Measurements from ENCODE around the gene JMJD4. TPM values are rescaled to one million over a fixed set of nuclear protein-coding genes. Genes with fewer than 3 reads are reported as not detected.

JMJD4 gene
- total RNA-seq, 1 donor from 2014 or later = 20.6 TPM

DNA sequence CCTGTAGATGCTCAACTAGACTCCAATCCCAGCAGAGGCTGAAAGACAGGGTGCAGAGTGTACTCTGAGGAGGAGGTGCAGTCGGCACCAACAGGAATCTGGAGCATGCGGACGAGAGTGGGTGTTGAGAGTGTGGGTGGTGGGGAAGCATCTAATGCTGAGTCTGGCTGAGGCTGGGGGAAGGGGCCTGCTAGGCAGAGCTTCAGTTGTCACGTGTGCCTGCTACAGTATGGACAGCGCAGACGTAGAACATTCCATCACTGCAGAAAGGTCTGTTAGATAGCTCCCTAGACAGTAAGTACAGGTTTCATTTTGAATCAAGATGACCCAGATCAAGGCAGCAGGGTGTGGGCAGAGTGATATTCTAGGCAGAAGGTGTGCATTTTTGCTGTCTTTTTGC, 23.3 kb upstream of the JMJD4 start:
- no peak overlapping the region for H3K4me3 Mint-ChIP-seq
- no peaks in the 10 kb centered on the region for H3K27me3 Mint-ChIP-seq (ENCODE audit: low read depth)
- TF ChIP-seq, protein P1, sequence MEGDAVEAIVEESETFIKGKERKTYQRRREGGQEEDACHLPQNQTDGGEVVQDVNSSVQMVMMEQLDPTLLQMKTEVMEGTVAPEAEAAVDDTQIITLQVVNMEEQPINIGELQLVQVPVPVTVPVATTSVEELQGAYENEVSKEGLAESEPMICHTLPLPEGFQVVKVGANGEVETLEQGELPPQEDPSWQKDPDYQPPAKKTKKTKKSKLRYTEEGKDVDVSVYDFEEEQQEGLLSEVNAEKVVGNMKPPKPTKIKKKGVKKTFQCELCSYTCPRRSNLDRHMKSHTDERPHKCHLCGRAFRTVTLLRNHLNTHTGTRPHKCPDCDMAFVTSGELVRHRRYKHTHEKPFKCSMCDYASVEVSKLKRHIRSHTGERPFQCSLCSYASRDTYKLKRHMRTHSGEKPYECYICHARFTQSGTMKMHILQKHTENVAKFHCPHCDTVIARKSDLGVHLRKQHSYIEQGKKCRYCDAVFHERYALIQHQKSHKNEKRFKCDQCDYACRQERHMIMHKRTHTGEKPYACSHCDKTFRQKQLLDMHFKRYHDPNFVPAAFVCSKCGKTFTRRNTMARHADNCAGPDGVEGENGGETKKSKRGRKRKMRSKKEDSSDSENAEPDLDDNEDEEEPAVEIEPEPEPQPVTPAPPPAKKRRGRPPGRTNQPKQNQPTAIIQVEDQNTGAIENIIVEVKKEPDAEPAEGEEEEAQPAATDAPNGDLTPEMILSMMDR (IDR thresholded peaks at IDR 0.05; ENCODE audit: unreplicated experiment) = no peak
- peak overlapping the region; percentile 82 for H3K27ac Mint-ChIP-seq
- H3K9me3 Mint-ChIP-seq = no peaks in the 10 kb centered on the region
- no peak for DNase-seq (ENCODE audit: low spot score in 2 of 2, unreplicated experiment in 2 of 2)
- H3K4me1 Mint-ChIP-seq = peaks cover 20% of the 10 kb centered on the region
- H3K36me3 Mint-ChIP-seq = peaks cover 9% of the 10 kb centered on the region

DNA sequence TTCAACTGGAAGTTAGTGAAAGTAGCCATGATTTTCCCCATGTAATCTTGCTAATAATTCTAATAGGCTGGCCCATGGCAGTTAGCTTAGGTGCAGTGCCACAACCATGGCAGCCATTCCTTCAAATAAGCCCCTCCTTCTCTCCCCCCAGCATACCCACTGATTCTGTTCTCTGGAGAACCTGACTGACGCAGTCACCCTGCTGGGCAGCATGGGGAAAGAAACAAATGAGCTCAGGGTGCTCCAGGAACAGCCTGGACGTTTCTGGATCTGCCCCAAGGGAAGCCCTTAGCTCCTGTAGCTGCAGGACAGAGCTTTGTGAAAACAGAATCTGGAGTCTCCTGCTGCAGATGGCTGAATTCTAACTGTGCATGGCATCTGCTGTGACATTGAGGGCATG, 22.7 kb upstream of the JMJD4 start:
- H3K27ac Mint-ChIP-seq = peak overlapping the region; percentile 82
- no peak for DNase-seq (ENCODE audit: low spot score in 2 of 2, unreplicated experiment in 2 of 2)
- no peaks in the 10 kb centered on the region for H3K9me3 Mint-ChIP-seq
- TF ChIP-seq, protein P1 (IDR thresholded peaks at IDR 0.05; ENCODE audit: unreplicated experiment) = no peak
- peaks cover 20% of the 10 kb centered on the region for H3K4me1 Mint-ChIP-seq
- no peaks in the 10 kb centered on the region for H3K27me3 Mint-ChIP-seq (ENCODE audit: low read depth)
- H3K4me3 Mint-ChIP-seq = no peak overlapping the region
- H3K36me3 Mint-ChIP-seq = peaks cover 9% of the 10 kb centered on the region

DNA sequence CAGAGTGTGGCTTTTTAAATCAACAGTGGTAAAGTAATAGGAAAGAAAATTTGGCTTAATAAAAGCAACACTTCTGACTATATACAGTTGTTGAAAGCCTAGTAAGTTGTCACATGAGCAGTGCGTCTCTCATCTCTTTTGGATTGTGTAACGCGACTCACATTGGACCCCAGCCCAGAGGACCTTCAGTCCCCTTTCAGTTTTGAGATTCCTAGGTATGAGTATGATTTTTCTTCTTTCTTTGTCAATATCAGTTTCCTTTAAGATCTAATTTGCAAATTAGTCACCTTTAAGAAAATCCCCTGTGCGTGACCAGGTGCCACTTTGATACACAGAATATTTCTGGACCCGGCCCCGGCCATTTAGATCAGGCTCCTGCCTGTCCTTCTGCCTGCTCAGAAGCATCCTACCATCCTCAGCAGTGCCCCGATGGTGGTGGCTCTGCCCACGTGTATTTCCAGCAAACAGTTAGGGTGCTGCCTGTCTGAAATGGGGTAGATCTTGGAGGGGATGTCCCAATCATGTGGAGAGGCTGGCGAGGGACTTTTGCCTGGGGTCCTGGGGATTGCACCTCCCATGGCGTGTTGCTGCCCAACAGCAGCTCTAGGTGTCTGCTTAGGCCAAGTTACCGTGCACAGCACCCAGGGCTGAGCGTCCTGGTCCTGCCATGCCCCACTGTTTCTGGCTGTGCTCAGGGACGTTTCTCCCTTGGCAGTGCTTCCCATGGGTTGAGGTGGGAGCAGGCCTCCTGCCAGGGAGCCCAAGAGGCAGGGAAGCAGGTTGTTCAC, 21.3 kb upstream of the JMJD4 start:
- H3K27ac Mint-ChIP-seq = no peak overlapping the region
- H3K9me3 Mint-ChIP-seq = no peaks in the 10 kb centered on the region
- no peak overlapping the region for H3K4me3 Mint-ChIP-seq
- no peaks in the 10 kb centered on the region for H3K27me3 Mint-ChIP-seq (ENCODE audit: low read depth)
- peaks cover 11% of the 10 kb centered on the region for H3K36me3 Mint-ChIP-seq
- DNase-seq (ENCODE audit: low spot score in 2 of 2, unreplicated experiment in 2 of 2) = no peak
- peaks cover 16% of the 10 kb centered on the region for H3K4me1 Mint-ChIP-seq
- TF ChIP-seq, protein P1 (IDR thresholded peaks at IDR 0.05; ENCODE audit: unreplicated experiment) = no peak

DNA sequence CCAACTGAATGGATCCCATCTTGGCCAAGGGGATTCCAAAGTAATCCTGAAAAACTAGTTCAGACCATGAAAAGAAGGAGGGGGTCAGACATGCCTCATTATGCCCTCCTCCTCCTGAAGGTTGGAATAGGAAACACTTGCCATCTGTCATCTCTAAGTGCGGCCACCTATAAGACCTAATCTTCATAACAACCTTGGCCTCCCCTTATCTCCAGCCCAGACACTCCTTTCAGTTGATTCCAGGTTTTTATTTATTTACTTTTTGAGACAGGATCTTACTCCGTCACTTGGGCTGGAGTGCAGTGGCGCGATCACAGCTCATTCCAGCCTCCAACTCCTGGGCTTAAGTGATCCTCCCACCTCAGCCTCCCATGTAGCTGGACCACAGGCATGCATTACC, 19.9 kb upstream of the JMJD4 start:
- H3K27me3 Mint-ChIP-seq (ENCODE audit: low read depth) = no peaks in the 10 kb centered on the region
- DNase-seq (ENCODE audit: low spot score in 2 of 2, unreplicated experiment in 2 of 2) = no peak
- H3K4me1 Mint-ChIP-seq = peaks cover 16% of the 10 kb centered on the region
- H3K36me3 Mint-ChIP-seq = peaks cover 10% of the 10 kb centered on the region
- H3K27ac Mint-ChIP-seq = no peak overlapping the region
- no peaks in the 10 kb centered on the region for H3K9me3 Mint-ChIP-seq
- H3K4me3 Mint-ChIP-seq = no peak overlapping the region
- TF ChIP-seq, protein P1 (IDR thresholded peaks at IDR 0.05; ENCODE audit: unreplicated experiment) = no peak

DNA sequence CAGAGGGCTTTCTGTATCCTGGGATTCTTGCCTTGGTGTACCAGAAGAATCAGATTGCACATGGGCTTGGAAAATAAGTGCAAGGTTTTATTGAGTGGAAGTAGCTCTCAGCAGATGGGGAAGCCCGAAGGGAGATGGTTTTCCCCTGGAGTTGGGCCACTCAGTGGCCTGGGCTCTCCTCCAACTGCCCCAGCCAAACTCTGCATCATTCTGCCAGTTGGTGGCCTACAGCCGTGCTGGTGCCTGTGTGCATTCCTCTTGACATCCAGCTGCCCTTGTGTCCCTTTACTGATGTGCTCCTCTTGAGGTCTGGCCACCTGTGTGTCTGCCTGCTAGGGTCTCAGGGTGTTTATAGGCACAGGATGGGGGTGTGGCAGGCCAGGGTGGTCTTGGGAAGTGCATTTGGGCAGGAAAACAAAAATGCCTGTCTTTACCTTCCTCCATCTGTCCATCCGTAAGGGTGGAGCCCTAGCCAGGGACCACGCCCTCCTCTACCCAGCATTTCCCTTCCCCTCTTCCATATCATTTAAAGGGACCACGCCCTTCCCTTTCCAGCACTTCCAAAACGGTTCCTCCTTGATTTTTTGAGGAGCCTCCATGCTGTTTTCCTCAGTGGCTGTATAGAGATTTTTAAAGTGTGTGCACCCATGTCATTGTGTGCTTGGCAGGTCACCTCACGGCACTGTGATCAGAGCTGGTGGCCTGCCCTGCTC, 19.1 kb upstream of the JMJD4 start:
- TF ChIP-seq, protein P1 (IDR thresholded peaks at IDR 0.05; ENCODE audit: unreplicated experiment) = no peak
- Mint-ChIP-seq H3K4me1 (peaks cover 14% of the 10 kb centered on the region), H3K9me3 (no peaks in the 10 kb centered on the region), H3K36me3 (peaks cover 7% of the 10 kb centered on the region), H3K4me3 (no peak overlapping the region), H3K27me3 (ENCODE audit: low read depth) (no peaks in the 10 kb centered on the region), H3K27ac (no peak overlapping the region)
- DNase-seq (ENCODE audit: low spot score in 2 of 2, unreplicated experiment in 2 of 2) = no peak
